ENCODE measurements around the gene TEN1.

DNA sequence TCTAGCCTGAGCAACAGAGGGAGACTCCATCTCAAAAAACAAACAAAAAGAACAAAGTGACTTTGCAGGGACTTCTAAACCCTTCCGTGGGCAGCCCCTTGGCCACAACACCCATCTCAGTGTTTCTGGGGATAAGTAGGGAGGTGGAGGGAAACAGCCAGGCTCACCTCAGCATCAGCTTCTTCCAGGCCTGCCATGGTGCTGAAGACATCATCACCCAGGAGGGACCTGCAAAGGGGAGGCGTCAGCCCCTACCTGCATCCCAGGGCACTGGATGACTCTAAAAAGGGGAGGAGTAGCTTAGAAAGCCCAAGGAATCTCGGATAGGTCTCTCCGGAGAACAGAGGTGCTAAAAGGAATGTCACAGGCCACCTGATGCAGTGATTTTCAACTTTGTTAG, 48.0 kb upstream of the TEN1 start:
- TF ChIP-seq, protein P1, sequence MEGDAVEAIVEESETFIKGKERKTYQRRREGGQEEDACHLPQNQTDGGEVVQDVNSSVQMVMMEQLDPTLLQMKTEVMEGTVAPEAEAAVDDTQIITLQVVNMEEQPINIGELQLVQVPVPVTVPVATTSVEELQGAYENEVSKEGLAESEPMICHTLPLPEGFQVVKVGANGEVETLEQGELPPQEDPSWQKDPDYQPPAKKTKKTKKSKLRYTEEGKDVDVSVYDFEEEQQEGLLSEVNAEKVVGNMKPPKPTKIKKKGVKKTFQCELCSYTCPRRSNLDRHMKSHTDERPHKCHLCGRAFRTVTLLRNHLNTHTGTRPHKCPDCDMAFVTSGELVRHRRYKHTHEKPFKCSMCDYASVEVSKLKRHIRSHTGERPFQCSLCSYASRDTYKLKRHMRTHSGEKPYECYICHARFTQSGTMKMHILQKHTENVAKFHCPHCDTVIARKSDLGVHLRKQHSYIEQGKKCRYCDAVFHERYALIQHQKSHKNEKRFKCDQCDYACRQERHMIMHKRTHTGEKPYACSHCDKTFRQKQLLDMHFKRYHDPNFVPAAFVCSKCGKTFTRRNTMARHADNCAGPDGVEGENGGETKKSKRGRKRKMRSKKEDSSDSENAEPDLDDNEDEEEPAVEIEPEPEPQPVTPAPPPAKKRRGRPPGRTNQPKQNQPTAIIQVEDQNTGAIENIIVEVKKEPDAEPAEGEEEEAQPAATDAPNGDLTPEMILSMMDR (conservative IDR thresholded peaks at IDR 0.05 in 1 of 2, IDR thresholded peaks at IDR 0.05 in 1 of 2; ENCODE audit: extremely low read depth in 1 of 2, insufficient read depth in 1 of 2, low read depth in 1 of 2, low read length in 2 of 2), result no peak
- no peak for TF ChIP-seq EZH2 (IDR thresholded peaks at IDR 0.05; ENCODE audit: borderline replicate concordance, low read length)

Measured in mammary epithelial cell (primary cell).